ENCODE data around the gene TMEM52. TPM values are rescaled to one million over a fixed set of nuclear protein-coding genes. Genes with fewer than 3 reads are reported as not detected.

TMEM52 gene
- total RNA-seq, 4 donors from 2014 or later, result 1.1 to 3.6 (median 3.0) TPM

DNA sequence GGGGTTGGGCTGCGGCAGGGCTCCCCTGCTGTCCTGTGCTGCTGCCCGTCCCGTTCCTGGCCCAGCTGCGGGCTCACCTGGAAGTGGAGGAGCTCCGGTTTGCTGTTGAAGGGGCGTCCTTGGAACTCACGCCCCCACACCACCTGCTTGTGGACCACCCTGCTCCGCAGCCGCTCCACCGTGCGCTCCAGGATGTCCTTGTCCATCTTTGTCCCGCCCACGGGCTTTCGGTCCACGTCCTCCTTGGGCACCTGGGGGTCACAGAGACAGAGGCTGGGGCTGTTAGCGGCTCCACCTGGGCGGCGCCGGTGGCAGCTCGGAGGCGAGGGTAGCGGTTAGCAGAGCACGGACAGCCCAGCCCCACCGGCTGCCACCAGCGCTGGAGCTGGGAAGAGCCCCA lies 45.7 kb upstream of the TMEM52 start:
- peaks cover 0 to 11% (median 5%) of the 10 kb centered on the region in 3 donors for H3K4me1 ChIP-seq
- H3K27ac ChIP-seq, result no peak overlapping the region
- H3K36me3 ChIP-seq, result no peaks in the 10 kb centered on the region
- intact Hi-C loops (cut with DNase I), result loop anchor here (5.0 kb wide), 1 partner anchor 82 kb away; no protein-coding TSS in a partner anchor
- DNase-seq, result no peak
- WGBS, 2 donors, result 83 to 96% methylated on average over 1 to 8 of the region's 25 CpGs
- TF ChIP-seq, protein P1, sequence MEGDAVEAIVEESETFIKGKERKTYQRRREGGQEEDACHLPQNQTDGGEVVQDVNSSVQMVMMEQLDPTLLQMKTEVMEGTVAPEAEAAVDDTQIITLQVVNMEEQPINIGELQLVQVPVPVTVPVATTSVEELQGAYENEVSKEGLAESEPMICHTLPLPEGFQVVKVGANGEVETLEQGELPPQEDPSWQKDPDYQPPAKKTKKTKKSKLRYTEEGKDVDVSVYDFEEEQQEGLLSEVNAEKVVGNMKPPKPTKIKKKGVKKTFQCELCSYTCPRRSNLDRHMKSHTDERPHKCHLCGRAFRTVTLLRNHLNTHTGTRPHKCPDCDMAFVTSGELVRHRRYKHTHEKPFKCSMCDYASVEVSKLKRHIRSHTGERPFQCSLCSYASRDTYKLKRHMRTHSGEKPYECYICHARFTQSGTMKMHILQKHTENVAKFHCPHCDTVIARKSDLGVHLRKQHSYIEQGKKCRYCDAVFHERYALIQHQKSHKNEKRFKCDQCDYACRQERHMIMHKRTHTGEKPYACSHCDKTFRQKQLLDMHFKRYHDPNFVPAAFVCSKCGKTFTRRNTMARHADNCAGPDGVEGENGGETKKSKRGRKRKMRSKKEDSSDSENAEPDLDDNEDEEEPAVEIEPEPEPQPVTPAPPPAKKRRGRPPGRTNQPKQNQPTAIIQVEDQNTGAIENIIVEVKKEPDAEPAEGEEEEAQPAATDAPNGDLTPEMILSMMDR (IDR thresholded peaks at IDR 0.05), result no peak
- H3K9me3 ChIP-seq, result peaks cover 0 to 12% (median 0%) of the 10 kb centered on the region in 3 donors
- no peak overlapping the region for H3K4me3 ChIP-seq
- peaks cover 0 to 63% (median 0%) of the 10 kb centered on the region in 4 donors for H3K27me3 ChIP-seq

DNA sequence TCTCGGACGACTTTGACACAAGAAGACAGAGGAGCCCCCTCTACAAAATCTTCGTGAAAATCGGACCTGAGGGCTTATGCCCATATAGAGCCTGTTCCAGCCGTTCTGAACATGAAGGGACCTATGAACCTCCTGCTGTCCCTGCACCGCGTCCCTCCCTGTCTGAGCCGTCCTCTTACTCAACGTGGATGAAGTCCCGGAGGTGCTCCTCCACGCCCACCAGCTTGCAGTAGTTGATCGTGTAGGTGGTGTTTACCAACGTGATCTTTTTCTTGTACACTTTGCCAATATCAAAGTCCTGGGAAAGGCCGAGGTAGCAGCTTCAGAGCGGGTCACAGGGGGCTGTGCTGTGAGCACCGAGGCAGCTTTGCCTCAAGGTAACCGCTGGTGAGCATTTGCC lies 44.5 kb upstream of the TMEM52 start:
- no peak for DNase-seq
- intact Hi-C loops (cut with DNase I), result loop anchor here (5.0 kb wide), 1 partner anchor 84 kb away; no protein-coding TSS in a partner anchor

DNA sequence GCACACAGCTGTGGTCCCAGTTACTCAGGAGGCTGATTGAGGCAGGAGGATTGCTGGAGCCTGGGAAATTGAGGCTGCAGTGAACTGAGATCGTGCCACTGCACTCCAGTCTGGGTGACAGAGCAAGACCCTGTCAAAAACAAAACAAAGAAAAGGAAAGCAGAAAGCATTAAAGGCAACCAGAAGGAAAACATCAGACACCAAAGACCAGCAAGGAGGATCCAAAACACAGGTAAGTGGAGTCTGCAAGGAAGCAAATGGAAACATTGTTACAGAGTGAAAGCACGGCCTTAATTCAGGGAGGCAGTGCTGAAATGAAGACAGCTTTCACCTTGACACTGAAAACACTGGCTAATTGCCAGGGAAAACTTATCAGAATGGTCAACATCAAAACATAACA lies 43.7 kb upstream of the TMEM52 start:
- no peak overlapping the region for H3K27ac ChIP-seq
- H3K9me3 ChIP-seq, result no peaks in the 10 kb centered on the region
- DNase-seq, result no peak
- TF ChIP-seq, protein P1 (IDR thresholded peaks at IDR 0.05), result no peak
- no peak for TF ChIP-seq POLR2A (IDR thresholded peaks at IDR 0.05)
- peaks cover 0 to 13% (median 8%) of the 10 kb centered on the region in 3 donors for H3K4me1 ChIP-seq
- intact Hi-C loops (cut with DNase I), result loop anchor here (5.0 kb wide), 1 partner anchor 85 kb away; no protein-coding TSS in a partner anchor
- WGBS, 2 donors, result 59 to 72% methylated on average over 2 of the region's 2 CpGs
- peaks cover 0 to 77% (median 0%) of the 10 kb centered on the region in 4 donors for H3K27me3 ChIP-seq
- H3K36me3 ChIP-seq, result no peaks in the 10 kb centered on the region
- no peak overlapping the region for H3K4me3 ChIP-seq

More for the DNA sequence above, 44.5 kb upstream of the TMEM52 start:
- no peaks in the 10 kb centered on the region for H3K9me3 ChIP-seq
- no peak overlapping the region for H3K27ac ChIP-seq
- no peak overlapping the region for H3K4me3 ChIP-seq
- no peaks in the 10 kb centered on the region for H3K36me3 ChIP-seq
- peaks cover 0 to 76% (median 0%) of the 10 kb centered on the region in 4 donors for H3K27me3 ChIP-seq
- H3K4me1 ChIP-seq, result peaks cover 0 to 13% (median 8%) of the 10 kb centered on the region in 3 donors
- 83 to 86% methylated on average over 7 to 13 of the region's 17 CpGs for WGBS, 2 donors
- TF ChIP-seq POLR2A (IDR thresholded peaks at IDR 0.05), result no peak
- TF ChIP-seq, protein P1 (IDR thresholded peaks at IDR 0.05), result no peak

DNA sequence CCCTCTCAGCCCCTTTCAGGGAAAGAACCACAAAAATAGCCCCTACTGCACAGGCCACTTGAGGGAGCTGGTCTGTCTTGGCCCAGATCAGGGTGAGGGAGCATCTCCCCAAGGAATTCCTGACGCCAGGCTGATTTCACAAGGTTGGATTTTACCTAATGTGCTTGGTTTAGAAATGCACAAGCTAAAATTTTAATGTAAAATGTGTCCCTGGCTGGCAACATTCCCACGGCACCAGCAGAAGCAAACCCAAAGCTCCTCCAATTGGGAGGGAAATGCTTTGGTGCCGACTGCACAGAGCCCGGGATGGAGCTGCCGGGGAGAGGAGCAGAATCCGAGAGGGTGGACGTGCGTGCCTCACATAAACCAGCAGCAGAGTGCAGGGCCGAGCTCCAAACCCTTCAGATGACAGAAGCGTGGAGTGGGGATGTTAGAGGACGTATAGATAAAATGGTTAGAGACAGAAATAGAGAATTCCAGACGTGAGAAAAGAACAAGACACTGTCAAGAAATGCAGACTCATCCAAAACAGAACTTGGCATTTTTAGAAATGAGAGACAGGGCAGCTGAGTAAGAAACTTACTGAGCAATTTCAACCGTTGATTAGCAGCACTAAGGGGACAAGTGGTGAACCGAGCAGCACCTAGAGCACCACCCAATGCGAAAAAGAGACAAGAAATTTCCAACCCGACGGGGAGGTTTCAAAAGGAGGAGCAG lies 41.6 kb upstream of the TMEM52 start:
- Histone ChIP-seq H3K27ac (no peak overlapping the region), H3K4me1 (peaks cover 0 to 13% (median 8%) of the 10 kb centered on the region in 3 donors), H3K36me3 (no peaks in the 10 kb centered on the region), H3K27me3 (peaks cover 0 to 76% (median 0%) of the 10 kb centered on the region in 4 donors), H3K9me3 (no peaks in the 10 kb centered on the region), H3K4me3 (no peak overlapping the region)
- TF ChIP-seq, protein P1 (IDR thresholded peaks at IDR 0.05), result no peak
- no peak for TF ChIP-seq POLR2A (IDR thresholded peaks at IDR 0.05)
- DNase-seq, result no peak
- 62 to 71% methylated on average over 15 to 16 of the region's 17 CpGs for WGBS, 2 donors
- intact Hi-C loops (cut with DNase I), result loop anchor here (5.0 kb wide), 1 partner anchor 87 kb away; no protein-coding TSS in a partner anchor

DNA sequence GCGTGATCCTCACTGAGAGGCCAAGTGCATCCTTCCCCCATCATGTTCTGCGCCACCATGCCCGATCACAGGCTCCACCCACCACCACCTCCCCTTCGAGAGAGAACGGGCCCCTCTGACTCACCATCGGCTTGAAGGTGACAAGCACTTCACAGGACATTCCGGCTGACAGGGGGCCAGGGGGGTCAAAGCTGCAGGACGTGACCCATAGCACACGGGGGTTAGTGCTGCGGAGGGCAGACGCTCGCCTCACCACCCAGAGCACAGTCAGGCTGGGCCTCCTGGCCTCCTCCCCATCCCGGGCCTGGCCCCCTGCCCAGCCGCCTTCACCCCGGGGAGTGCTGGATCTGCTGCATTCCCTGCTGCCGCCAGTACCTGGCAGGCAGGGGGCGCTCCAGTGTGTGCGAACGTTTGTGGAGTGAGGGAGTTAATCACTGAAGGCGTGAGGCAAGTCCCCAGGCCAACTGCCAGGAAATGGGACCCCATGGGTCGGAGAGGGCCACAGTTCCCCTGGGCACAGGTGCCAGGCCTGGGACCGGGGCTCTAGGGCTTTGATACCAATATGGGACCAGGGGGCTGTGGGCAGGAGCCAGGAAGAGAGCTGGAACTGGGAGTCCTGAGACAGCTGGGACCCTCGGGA lies 40.9 kb upstream of the TMEM52 start:
- Histone ChIP-seq H3K4me1 (peaks cover 0 to 13% (median 8%) of the 10 kb centered on the region in 3 donors), H3K9me3 (no peaks in the 10 kb centered on the region), H3K27me3 (peaks cover 0 to 69% (median 0%) of the 10 kb centered on the region in 4 donors), H3K27ac (no peak overlapping the region), H3K36me3 (no peaks in the 10 kb centered on the region), H3K4me3 (peak overlapping the region in 1 of 4 donors; percentile 31)
- no peak for TF ChIP-seq POLR2A (IDR thresholded peaks at IDR 0.05)
- TF ChIP-seq, protein P1 (IDR thresholded peaks at IDR 0.05), result peak; percentile 40 to 93 (median 81)
- intact Hi-C loops (cut with DNase I), result loop anchor here (5.0 kb wide), 1 partner anchor 87 kb away; no protein-coding TSS in a partner anchor
- DNase-seq, result no peak
- 14 to 18% methylated on average over 2 to 13 of the region's 23 CpGs for WGBS, 2 donors

Measured in esophagus squamous epithelium (tissue), 5 donors.